K562 (cell line): ENCODE data around the gene RBM17. TPM values are rescaled to one million over a fixed set of nuclear protein-coding genes. Genes with fewer than 3 reads are reported as not detected.

Experiments
- ATAC-seq: fragments of 200-7000 bp; cut with Tn5 transposase; 3 replicates; pipeline ENCODE4 v1.9.1; 2020; ENCODE audit warnings: moderate library complexity
- BruUV-seq: library from RNA; stranded (reverse); fragments of 400-500 nt; replicated peaks from 2 replicates; lab custom pipeline; 2021; lab: Mats Ljungman, UMichigan
- CTCF ChIA-PET: fragments of 300-600 bp; formaldehyde crosslinking; extraction: SDS; loops from one replicate; lab custom pipeline; 2021; ENCODE audit warnings: low intra/inter-chr PET ratio; lab: Yijun Ruan, JAX
- POLR2A ChIA-PET: fragments of 300-600, 350-650 bp; sonication (Branson Sonifier 250); formaldehyde crosslinking; extraction: SDS; loops from one replicate; lab custom pipeline; 2021; ENCODE audit warnings: antibody characterized with exemption, inconsistent platforms; lab: Yijun Ruan, JAX
- DNase-seq, 4 experiments: peaks; one replicate each; pipeline versions ENCODE4 v3.0.0 to v3.0.0-alpha.2; 2011 to 2018; ENCODE audit warnings: low spot score in 3 of 4, mixed read lengths in 3 of 4; ENCODE audit errors: extremely low read depth in 1 of 4
- FAIRE-seq: peaks from 2 replicates; lab custom pipeline; 2011; peaks lifted over from hg19 to GRCh38; lab: Jason Lieb, UNC
- H2AFZ ChIP-seq: 2 replicates; pipeline ENCODE4 v1.6.0; 2011; ENCODE audit warnings: low read depth, low read length, control low read depth, inconsistent platforms
- H3K27ac ChIP-seq: fragments of 200-600 bp; 3 replicates; pipeline ENCODE4 v1.8.0; 2011; ENCODE audit warnings: low read depth, mild to moderate bottlenecking, control low read depth, inconsistent platforms, low read length, moderate library complexity, mixed read lengths; ENCODE audit errors: extremely low read depth
- H3K27me3 ChIP-seq, 2 experiments: fragments of 300-600 bp in 1 of 2; 2 replicates in 1 of 2; 3 replicates in 1 of 2; pipeline versions ENCODE4 v1.6.0 to v1.8.0; 2011; ENCODE audit warnings: inconsistent platforms in 2 of 2, low read length in 2 of 2, mild to moderate bottlenecking in 1 of 2, mixed read lengths in 1 of 2, moderate library complexity in 1 of 2; ENCODE audit not compliant: control insufficient read depth in 2 of 2, insufficient read depth in 2 of 2
- H3K36me3 ChIP-seq: fragments of 300-600 bp; 3 replicates; pipeline ENCODE4 v1.8.0; 2011; ENCODE audit warnings: mild to moderate bottlenecking, low read length, inconsistent platforms; ENCODE audit not compliant: control insufficient read depth, insufficient read depth
- H3K4me1 ChIP-seq, 2 experiments: fragments of 200-600 bp in 1 of 2; replicated peaks in 1 of 2; 2 replicates in 1 of 2; 3 replicates in 1 of 2; pipeline versions ENCODE4 v1.5.1 to v1.8.0; 2011; ENCODE audit warnings: inconsistent platforms in 2 of 2, low read length in 2 of 2, mild to moderate bottlenecking in 1 of 2, mixed read lengths in 1 of 2, moderate library complexity in 1 of 2; ENCODE audit not compliant: control insufficient read depth in 2 of 2, insufficient read depth in 2 of 2
- H3K4me2 ChIP-seq: 2 replicates; pipeline ENCODE4 v1.6.1; 2011; ENCODE audit warnings: low read length, control low read depth, inconsistent platforms, mixed read lengths; ENCODE audit not compliant: insufficient read depth
- H3K4me3 ChIP-seq: fragments of 200-600 bp; sonication (generic), shearing (Covaris generic); 2 replicates; pipeline ENCODE4 v1.5.1; 2016; ENCODE audit warnings: control low read depth, inconsistent platforms
- H3K79me2 ChIP-seq: fragments of 200-600 bp; 3 replicates; pipeline ENCODE4 v1.8.0; 2011; ENCODE audit warnings: low read length, inconsistent platforms; ENCODE audit not compliant: control insufficient read depth, insufficient read depth
- H3K9ac ChIP-seq, 2 experiments: 2 replicates each; pipeline versions ENCODE4 v1.6.0 to v1.6.1; 2011; ENCODE audit warnings: low read depth in 2 of 2, low read length in 2 of 2, control low read depth in 1 of 2, inconsistent platforms in 1 of 2, mild to moderate bottlenecking in 1 of 2, mixed read lengths in 1 of 2; ENCODE audit not compliant: insufficient read depth in 1 of 2
- H3K9me1 ChIP-seq: one replicate; pipeline ENCODE4 v1.6.0; 2011; ENCODE audit warnings: inconsistent platforms, mild to moderate bottlenecking, low read length, moderate library complexity; ENCODE audit not compliant: control insufficient read depth, insufficient read depth
- H3K9me3 ChIP-seq: replicated peaks from 2 replicates; pipeline ENCODE4 v1.5.1; 2011; ENCODE audit warnings: low read depth, low read length, inconsistent platforms; ENCODE audit not compliant: control insufficient read depth, insufficient read depth
- H4K20me1 ChIP-seq: replicated peaks from 2 replicates; pipeline ENCODE4 v1.6.1; 2011; ENCODE audit warnings: low read length, inconsistent platforms, mixed read lengths; ENCODE audit not compliant: control insufficient read depth, insufficient read depth
- BMI1 ChIP-seq: fragments of 150-350 bp; IDR thresholded peaks from 2 replicates; pipeline ENCODE4 v1.6.1; 2014; ENCODE audit warnings: low read length
- JUNB ChIP-seq: fragments of 450-650 bp; formaldehyde crosslinking; conservative IDR thresholded peaks from 2 replicates; pipeline ENCODE4 v1.4.0; 2020; ENCODE audit warnings: mild to moderate bottlenecking
- KDM5B ChIP-seq: fragments of 200-600 bp; sonication (generic); IDR thresholded peaks from 2 replicates; pipeline ENCODE4 v1.6.1; 2012; ENCODE audit warnings: low read depth, mild to moderate bottlenecking, moderate library complexity, low read length, control low read depth, inconsistent platforms; ENCODE audit not compliant: insufficient replicate concordance
- PTRF ChIP-seq: fragments of 450-650 bp; IDR thresholded peaks from 2 replicates; pipeline ENCODE4 v1.6.1; 2016; ENCODE audit warnings: mild to moderate bottlenecking, missing genetic modification characterization, missing compliant biosample characterization
- ZFP36 ChIP-seq: fragments of 150-350 bp; IDR thresholded peaks from 2 replicates; pipeline ENCODE4 v1.6.1; 2018; ENCODE audit warnings: low read length, low read depth; ENCODE audit not compliant: partially characterized antibody
- WGBS: fragments of 100-300 bp; shearing (Covaris generic); methylation state at CpG from one replicate; pipeline ENCODE4 v1.1.6; 2016; ENCODE audit warnings: low coverage, mixed read lengths; ENCODE audit not compliant: insufficient coverage; ENCODE audit errors: missing lambda C conversion rate; 5-methylcytosine and 5-hydroxymethylcytosine counted together
- in situ Hi-C: fragments of 300-500 bp; cut with MboI; formaldehyde crosslinking; loops from 4 replicates; pipeline ENCODE4 v1.15.0; 2018; ENCODE audit warnings: inconsistent platforms, mixed read lengths
- intact Hi-C: fragments of 100-400 bp; cut with micrococcal nuclease; formaldehyde crosslinking; loops from 2 replicates; pipeline ENCODE4 v1.14.2; 2022
- polyA plus RNA-seq, 8 experiments: library from polyadenylated mRNA; depleted of rRNA in 4 of 8; stranded (reverse) in 5 of 8; unstranded in 3 of 8; fragments of >200 nt; fragmentation: Nextera tagmentation in 2 of 8; fragmentation: Illumina TruSeq in 1 of 8; extraction: Ambion mirVana in 2 of 8; extraction: Trizol in 1 of 8; gene quantifications; 2 replicates each; pipeline versions ENCODE4 v1.2.1 to v1.2.3, GENCODE V29; 2011 to 2014; ENCODE audit warnings: inconsistent platforms in 1 of 8, missing spikeins in 1 of 8
- total RNA-seq, 7 experiments: library from RNA; depleted of rRNA in 6 of 7; stranded (reverse); fragments of >200 nt in 6 of 7; fragmentation: Illumina TruSeq in 2 of 7; extraction: Trizol in 2 of 7; gene quantifications; 2 replicates each; pipeline versions ENCODE4 v1.2.1 to v1.2.3, GENCODE V29; 2011 to 2021; ENCODE audit warnings: low replicate concordance in 1 of 7
- TF ChIP-seq, protein P1 (sequence below): fragments of 450-650 bp; conservative IDR thresholded peaks from 2 replicates; pipeline ENCODE4 v1.6.1; 2016; ENCODE audit warnings: missing genetic modification characterization, low read depth, mild to moderate bottlenecking, control low read depth, missing compliant biosample characterization

Gene RBM17
- total and polyA plus RNA-seq, 9 of the 15 experiments (the other 6 are each of a cell fraction or from before 2014, with no cell fraction given) = 23.6 to 217 (median 124) TPM

DNA sequence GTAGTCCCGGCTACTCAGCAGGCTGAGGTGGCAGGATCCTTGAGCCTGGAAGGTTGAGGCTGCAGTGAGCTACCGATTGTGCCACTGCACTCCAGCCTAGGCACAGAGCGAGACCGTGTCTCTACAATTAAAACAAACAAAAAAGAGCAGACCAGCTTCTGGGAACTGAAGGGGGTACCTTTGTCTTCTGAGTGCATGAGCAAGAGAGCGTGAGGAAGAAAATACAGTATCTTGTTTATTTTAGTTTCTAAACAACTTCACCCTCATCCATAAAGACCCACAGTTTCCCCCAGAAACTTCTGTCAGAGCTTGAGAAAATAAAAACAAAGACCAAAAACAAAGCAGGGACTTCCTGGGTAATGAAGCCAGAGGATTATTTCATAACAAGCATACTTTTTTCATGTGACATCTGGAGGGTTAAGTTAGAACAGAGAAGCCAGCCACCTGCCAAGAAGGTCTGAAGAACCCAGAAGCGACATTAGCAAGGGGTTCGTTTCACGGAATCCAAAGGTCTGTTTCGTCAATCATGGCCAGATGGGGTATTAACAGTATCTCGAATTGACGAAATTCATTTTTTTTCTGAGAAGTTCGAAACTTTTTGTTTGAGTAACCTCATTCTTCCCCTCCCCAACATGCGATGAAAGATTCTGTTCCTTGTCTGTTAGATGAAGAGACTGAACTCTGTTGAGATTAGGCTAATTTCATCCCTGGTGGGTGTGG lies 16.5 kb upstream of the RBM17 start:
- POLR2A ChIA-PET = interaction anchor here (0.7 kb wide), 1 partner anchor 8 kb away, joined by 3 read pairs; no protein-coding TSS in a partner anchor
- TF ChIP-seq PTRF (no peak), JUNB (CRISPR knock-in tag) (no peak), ZFP36 (peak; percentile 16), KDM5B (no peak), BMI1 (0 out of 2 replicates have a peak, but pooled peaks have one; percentile 20)
- TF ChIP-seq, protein P1, sequence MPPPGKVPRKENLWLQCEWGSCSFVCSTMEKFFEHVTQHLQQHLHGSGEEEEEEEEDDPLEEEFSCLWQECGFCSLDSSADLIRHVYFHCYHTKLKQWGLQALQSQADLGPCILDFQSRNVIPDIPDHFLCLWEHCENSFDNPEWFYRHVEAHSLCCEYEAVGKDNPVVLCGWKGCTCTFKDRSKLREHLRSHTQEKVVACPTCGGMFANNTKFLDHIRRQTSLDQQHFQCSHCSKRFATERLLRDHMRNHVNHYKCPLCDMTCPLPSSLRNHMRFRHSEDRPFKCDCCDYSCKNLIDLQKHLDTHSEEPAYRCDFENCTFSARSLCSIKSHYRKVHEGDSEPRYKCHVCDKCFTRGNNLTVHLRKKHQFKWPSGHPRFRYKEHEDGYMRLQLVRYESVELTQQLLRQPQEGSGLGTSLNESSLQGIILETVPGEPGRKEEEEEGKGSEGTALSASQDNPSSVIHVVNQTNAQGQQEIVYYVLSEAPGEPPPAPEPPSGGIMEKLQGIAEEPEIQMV (tag) = no peak
- 0 out of 5 replicates have a peak, but pooled peaks cover 0 to 4% of the 10 kb centered on the region in 2 experiments for H3K4me1 ChIP-seq
- DNase-seq = no peak
- BruUV-seq = no TSS peak
- CTCF ChIA-PET = no interaction called here
- in situ Hi-C loops = no loop called here
- ATAC-seq = no peak
- H4K20me1 ChIP-seq = 0 out of 2 replicates have a peak, but pooled peaks cover 4% of the 10 kb centered on the region
- no peaks in the 10 kb centered on the region for H3K79me2 ChIP-seq
- no peak overlapping the region for H2AFZ ChIP-seq
- no peak overlapping the region for H3K4me3 ChIP-seq
- H3K36me3 ChIP-seq = no peaks in the 10 kb centered on the region
- intact Hi-C loops = no loop called here
- H3K9me1 ChIP-seq = no peaks in the 10 kb centered on the region
- H3K27me3 ChIP-seq = peaks cover 49 to 57% of the 10 kb centered on the region in 2 experiments
- H3K9me3 ChIP-seq = no peaks in the 10 kb centered on the region
- H3K9ac ChIP-seq = no peak overlapping the region
- no peak overlapping the region for H3K27ac ChIP-seq
- 4% methylated on average over 13 of the region's 13 CpGs for WGBS
- peak; percentile 59 for FAIRE-seq
- H3K4me2 ChIP-seq = no peak overlapping the region
